ENCODE data around the gene BLVRA.

BLVRA gene

DNA sequence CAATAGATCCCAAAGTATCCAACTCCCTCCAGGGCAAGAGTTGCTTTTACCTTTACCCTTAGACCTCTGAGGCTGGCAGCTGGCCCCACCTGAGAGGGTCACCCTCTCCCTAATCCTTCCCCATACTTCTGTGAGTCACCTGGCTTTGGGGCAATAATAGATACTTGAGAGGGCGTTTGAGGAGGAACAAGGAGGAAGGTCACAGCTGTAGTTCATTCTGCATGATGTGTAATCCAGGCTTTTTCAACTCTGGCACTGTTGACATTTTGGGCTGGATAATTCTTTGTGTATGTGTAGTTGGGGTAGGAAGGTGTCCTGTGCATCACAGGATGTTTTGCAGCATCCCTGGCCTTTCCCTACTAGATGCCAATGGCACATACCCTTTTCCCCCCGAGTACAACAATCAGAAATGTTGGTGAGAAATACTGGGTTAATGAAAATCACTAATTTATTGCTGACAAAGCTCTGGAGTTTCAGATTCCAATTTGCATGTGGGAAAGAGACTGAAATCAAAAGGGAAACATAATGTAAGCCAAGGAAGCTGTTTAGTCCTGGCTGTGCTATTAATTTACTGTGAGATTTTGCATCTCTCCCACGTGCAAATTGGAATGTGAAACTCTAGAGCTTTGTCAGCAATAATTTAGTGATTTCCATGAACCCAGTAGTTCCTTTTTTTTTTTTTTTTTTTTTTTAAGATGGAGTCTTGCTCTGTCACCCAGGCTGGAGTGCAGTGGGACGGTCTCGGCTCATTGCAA, 3.6 kb downstream of the BLVRA start:
- Histone ChIP-seq H3K4me3 (ENCODE audit: low read length) (no peak overlapping the region), H3K36me3 (ENCODE audit: control insufficient read depth, low read length) (no peaks in the 10 kb centered on the region), H3K9me2 (replicated peaks; ENCODE audit: control insufficient read depth, low read length) (no peaks in the 10 kb centered on the region), H3K9me3 (ENCODE audit: control insufficient read depth, insufficient read depth, low read length) (no peaks in the 10 kb centered on the region), H3K27me3 (ENCODE audit: control insufficient read depth, low read length) (peaks cover 59% of the 10 kb centered on the region), H4K20me1 (ENCODE audit: control insufficient read depth, insufficient read depth, low read depth, low read length) (no peaks in the 10 kb centered on the region), H3K4me1 (ENCODE audit: control insufficient read depth, low read length) (peaks cover 15% of the 10 kb centered on the region), H3K27ac (ENCODE audit: low read depth, low read length) (no peak overlapping the region), H3F3A (ENCODE audit: control insufficient read depth, insufficient read depth) (no peaks in the 10 kb centered on the region), H3K4me2 (ENCODE audit: low read length) (no peak overlapping the region), H3K79me2 (ENCODE audit: control insufficient read depth, low read length) (no peaks in the 10 kb centered on the region)
- no peak for TF ChIP-seq EZH2phosphoT487 (IDR thresholded peaks at IDR 0.05; ENCODE audit: borderline replicate concordance, low read length)
- TF ChIP-seq, protein P1, sequence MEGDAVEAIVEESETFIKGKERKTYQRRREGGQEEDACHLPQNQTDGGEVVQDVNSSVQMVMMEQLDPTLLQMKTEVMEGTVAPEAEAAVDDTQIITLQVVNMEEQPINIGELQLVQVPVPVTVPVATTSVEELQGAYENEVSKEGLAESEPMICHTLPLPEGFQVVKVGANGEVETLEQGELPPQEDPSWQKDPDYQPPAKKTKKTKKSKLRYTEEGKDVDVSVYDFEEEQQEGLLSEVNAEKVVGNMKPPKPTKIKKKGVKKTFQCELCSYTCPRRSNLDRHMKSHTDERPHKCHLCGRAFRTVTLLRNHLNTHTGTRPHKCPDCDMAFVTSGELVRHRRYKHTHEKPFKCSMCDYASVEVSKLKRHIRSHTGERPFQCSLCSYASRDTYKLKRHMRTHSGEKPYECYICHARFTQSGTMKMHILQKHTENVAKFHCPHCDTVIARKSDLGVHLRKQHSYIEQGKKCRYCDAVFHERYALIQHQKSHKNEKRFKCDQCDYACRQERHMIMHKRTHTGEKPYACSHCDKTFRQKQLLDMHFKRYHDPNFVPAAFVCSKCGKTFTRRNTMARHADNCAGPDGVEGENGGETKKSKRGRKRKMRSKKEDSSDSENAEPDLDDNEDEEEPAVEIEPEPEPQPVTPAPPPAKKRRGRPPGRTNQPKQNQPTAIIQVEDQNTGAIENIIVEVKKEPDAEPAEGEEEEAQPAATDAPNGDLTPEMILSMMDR (IDR thresholded peaks at IDR 0.05; ENCODE audit: low read depth, low read length, poor library complexity, severe bottlenecking) = no peak

DNA sequence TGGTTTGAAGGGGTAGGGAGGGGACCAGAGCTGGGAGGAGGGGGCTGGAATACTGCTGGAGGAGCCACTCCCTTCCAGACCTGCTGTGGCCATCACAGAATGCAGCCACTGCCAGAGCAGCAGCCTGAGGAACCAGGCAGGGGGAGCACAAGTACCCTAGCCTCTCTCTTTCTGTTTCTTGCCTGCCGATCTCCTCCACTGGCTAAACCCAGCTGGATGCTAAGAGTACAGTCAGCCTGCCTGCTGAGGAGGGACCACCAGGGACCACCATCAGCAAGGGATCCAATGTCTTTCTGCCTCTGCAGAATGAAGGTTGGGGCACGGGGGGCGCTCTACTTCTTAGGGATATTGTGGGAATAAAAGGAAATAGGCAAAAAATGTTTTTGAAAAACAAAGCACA, 4.7 kb downstream of the BLVRA start:
- no peaks in the 10 kb centered on the region for H3K36me3 ChIP-seq (ENCODE audit: control insufficient read depth, low read length)
- TF ChIP-seq, protein P1 (IDR thresholded peaks at IDR 0.05; ENCODE audit: low read depth, low read length, poor library complexity, severe bottlenecking) = no peak
- no peak for TF ChIP-seq EZH2phosphoT487 (IDR thresholded peaks at IDR 0.05; ENCODE audit: borderline replicate concordance, low read length)
- H3K27me3 ChIP-seq (ENCODE audit: control insufficient read depth, low read length) = peaks cover 48% of the 10 kb centered on the region
- H4K20me1 ChIP-seq (ENCODE audit: control insufficient read depth, insufficient read depth, low read depth, low read length) = no peaks in the 10 kb centered on the region
- H3K27ac ChIP-seq (ENCODE audit: low read depth, low read length) = no peak overlapping the region
- H3K4me1 ChIP-seq (ENCODE audit: control insufficient read depth, low read length) = peaks cover 13% of the 10 kb centered on the region
- H3F3A ChIP-seq (ENCODE audit: control insufficient read depth, insufficient read depth) = no peaks in the 10 kb centered on the region
- no peaks in the 10 kb centered on the region for H3K9me3 ChIP-seq (ENCODE audit: control insufficient read depth, insufficient read depth, low read length)
- H3K4me2 ChIP-seq (ENCODE audit: low read length) = no peak overlapping the region
- H3K79me2 ChIP-seq (ENCODE audit: control insufficient read depth, low read length) = no peaks in the 10 kb centered on the region
- no peaks in the 10 kb centered on the region for H3K9me2 ChIP-seq (replicated peaks; ENCODE audit: control insufficient read depth, low read length)
- H3K4me3 ChIP-seq (ENCODE audit: low read length) = no peak overlapping the region

DNA sequence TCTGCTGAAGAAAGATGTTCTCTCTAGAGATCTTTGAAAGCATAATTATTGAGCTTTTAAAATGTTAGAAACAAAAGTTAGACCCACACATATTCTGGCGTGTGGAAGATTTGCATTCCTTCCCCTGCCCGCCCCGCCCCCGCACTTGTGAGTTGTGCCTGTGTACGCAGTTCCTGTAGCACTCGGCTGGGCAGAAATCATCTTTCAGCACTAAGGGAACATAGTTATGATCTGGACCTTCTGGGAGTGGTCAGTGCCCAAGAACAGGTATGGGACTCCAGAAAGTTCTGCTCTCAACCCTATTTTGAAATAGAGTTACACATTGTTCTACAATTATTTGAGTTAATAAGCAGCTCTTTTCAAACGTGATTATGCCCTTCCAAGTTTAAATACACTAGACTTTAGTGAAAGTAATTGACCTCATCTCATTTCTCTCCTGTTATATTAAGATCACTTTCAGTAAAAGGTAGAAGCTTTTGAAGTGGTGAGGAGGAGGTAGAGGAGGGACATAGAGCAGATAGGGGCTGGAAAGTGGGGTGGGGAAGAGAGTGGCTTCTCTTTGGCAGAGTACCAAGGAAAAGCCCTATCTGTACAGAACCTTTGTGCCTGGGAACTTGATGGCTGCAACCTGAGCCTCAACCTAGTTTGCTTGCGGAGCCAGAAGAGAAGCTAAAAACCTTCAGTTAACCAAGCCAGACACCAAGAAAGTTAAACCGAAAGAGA, 5.7 kb downstream of the BLVRA start:
- TF ChIP-seq, protein P1 (IDR thresholded peaks at IDR 0.05; ENCODE audit: low read depth, low read length, poor library complexity, severe bottlenecking) = no peak
- TF ChIP-seq EZH2phosphoT487 (IDR thresholded peaks at IDR 0.05; ENCODE audit: borderline replicate concordance, low read length) = peak; percentile 42; the same call in 1 of the 2 replicates
- Histone ChIP-seq H3F3A (ENCODE audit: control insufficient read depth, insufficient read depth) (no peaks in the 10 kb centered on the region), H3K4me3 (ENCODE audit: low read length) (peak overlapping the region; percentile 5; the same call in 1 of the 2 replicates)

More for the DNA sequence above, 5.7 kb downstream of the BLVRA start:
- H3K4me1 ChIP-seq (ENCODE audit: control insufficient read depth, low read length) = peaks cover 8% of the 10 kb centered on the region
- H3K36me3 ChIP-seq (ENCODE audit: control insufficient read depth, low read length) = no peaks in the 10 kb centered on the region
- no peaks in the 10 kb centered on the region for H3K9me3 ChIP-seq (ENCODE audit: control insufficient read depth, insufficient read depth, low read length)
- peak overlapping the region; percentile 26; the same call in 1 of the 2 replicates for H3K4me2 ChIP-seq (ENCODE audit: low read length)
- no peaks in the 10 kb centered on the region for H3K9me2 ChIP-seq (replicated peaks; ENCODE audit: control insufficient read depth, low read length)
- H3K27ac ChIP-seq (ENCODE audit: low read depth, low read length) = no peak overlapping the region
- H3K27me3 ChIP-seq (ENCODE audit: control insufficient read depth, low read length) = peaks cover 41% of the 10 kb centered on the region
- H3K79me2 ChIP-seq (ENCODE audit: control insufficient read depth, low read length) = no peaks in the 10 kb centered on the region
- H4K20me1 ChIP-seq (ENCODE audit: control insufficient read depth, insufficient read depth, low read depth, low read length) = no peaks in the 10 kb centered on the region
